Motor neuron (in vitro differentiated cells): ENCODE results near the gene GEMIN4. TPM values are rescaled to one million over a fixed set of nuclear protein-coding genes. Genes with fewer than 3 reads are reported as not detected.

ENCODE experiments used
- ATAC-seq, 8 experiments: fragments of 200-7000 bp; cut with Tn5 transposase; replicated peaks in 6 of 8; 2 replicates each; pipeline ENCODE4 v1.8.0; 2021; ENCODE audit warnings: mild to moderate bottlenecking in 8 of 8, moderate library complexity in 8 of 8
- H3K27ac ChIP-seq, 2 donors: fragments of 250-450 bp; sonication (Bioruptor Pico); 2 replicates each; pipeline ENCODE4 v1.9.0; 2021; ENCODE audit warnings: antibody characterized with exemption in 2 of 2, mild to moderate bottlenecking in 2 of 2, moderate library complexity in 1 of 2
- H3K4me1 ChIP-seq, 2 donors: fragments of 250-450 bp; sonication (Bioruptor Pico); replicated peaks in 1 of 2; 2 replicates each; pipeline ENCODE4 v1.6.1; 2021; ENCODE audit warnings: antibody characterized with exemption in 2 of 2, mild to moderate bottlenecking in 2 of 2, moderate library complexity in 1 of 2
- H3K4me3 ChIP-seq, 5 donors: fragments of 250-450 bp; sonication (Bioruptor Pico); 2 replicates each; pipeline ENCODE4 v1.9.0; 2021; ENCODE audit warnings: antibody characterized with exemption in 5 of 5, mild to moderate bottlenecking in 5 of 5, moderate library complexity in 4 of 5
- whole genome bisulfite sequencing, 10 experiments: fragments of 450-650 bp; shearing (Covaris generic); methylation state at CpG; one replicate each; pipeline ENCODE4 v1.0.0; 2022; 5-methylcytosine and 5-hydroxymethylcytosine counted together
- in situ Hi-C, 9 experiments: fragments of 400-800 bp; cut with MboI; loops; one replicate each; pipeline ENCODE4 v1.15.0; 2021; ENCODE audit warnings: low sequenced_read_pairs in 9 of 9, low pct_unique_long_range_greater_than_20kb in 2 of 9; ENCODE audit not compliant: unreplicated experiment in 9 of 9
- total RNA-seq, 8 experiments: library from RNA; unstranded; fragments of 300-600 nt; gene quantifications; 2 replicates each; pipeline versions ENCODE4 v1.2.3 to v1.2.4, GENCODE V29; 2022

The GEMIN4 gene
- 10 to 100 TPM in 6 of 8 experiments, 1 to 10 TPM in 2; 8.6 to 27.9 (median 12.6) TPM for total RNA-seq

GRCh38 chr17:752002-752619 lies at the start of gene GEMIN4:
GEMIN4 (minus strand) TSS chr17:752264; CDS start chr17:752142, 122 bp downstream.
- peak within 1 kb of the TSS; percentile 66 to 80 for H3K27ac ChIP-seq
- 0% methylated on average over 6 of the region's 87 CpGs; no CpG with 5 or more reads in 9 of the 10 experiments for WGBS, 10 experiments
- in situ Hi-C loops = no loop called here
- ATAC-seq = peak; percentile 75 to 93 (median 91)
- H3K4me1 ChIP-seq = peaks cover 9 to 10% of the 10 kb centered on the region in 2 donors
- peak within 1 kb of the TSS; percentile 60 to 93 (median 82) for H3K4me3 ChIP-seq

DNA sequence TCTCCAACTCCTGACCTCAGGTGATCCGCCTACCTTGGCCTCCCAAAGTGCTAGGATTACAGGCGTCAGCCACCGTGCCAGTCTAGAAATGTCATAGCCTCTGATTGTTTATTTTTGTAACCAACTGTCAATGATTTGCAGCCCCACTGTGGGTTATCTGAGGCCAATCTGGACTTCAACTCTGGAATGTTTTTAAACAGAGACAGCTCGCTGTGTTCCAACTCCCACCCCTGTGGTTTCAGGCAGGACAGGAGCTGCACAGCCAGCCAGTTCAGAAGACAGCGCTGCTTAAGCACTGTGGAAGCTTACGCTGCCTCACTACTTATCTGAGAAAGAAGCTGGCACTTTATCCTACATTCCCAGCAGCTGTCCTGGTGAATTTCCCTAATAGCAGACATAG lies 49.6 kb upstream of the GEMIN4 start:
- in situ Hi-C loops = loop anchor here in 1 of 9 experiments (10.0 kb wide), 1 partner anchor 163 kb away; no protein-coding TSS in a partner anchor
- peaks cover 33 to 39% of the 10 kb centered on the region in 2 donors for H3K4me1 ChIP-seq
- ATAC-seq = no peak
- no peak overlapping the region for H3K27ac ChIP-seq
- 33 to 100% (median 90%) methylated on average over 1 to 6 of the region's 6 CpGs; no CpG with 5 or more reads in 3 of the 10 experiments for WGBS, 10 experiments
- H3K4me3 ChIP-seq = no peak overlapping the region

GRCh38 chr17:800446-801242 lies 48.6 kb upstream of the GEMIN4 start:
- WGBS, 10 experiments = 60 to 100% (median 85%) methylated on average over 1 to 4 of the region's 39 CpGs; no CpG with 5 or more reads in 4 of the 10 experiments
- in situ Hi-C loops = loop anchor here in 1 of 9 experiments (10.0 kb wide), 1 partner anchor 164 kb away; no protein-coding TSS in a partner anchor
- H3K27ac ChIP-seq = no peak overlapping the region
- H3K4me1 ChIP-seq = peaks cover 28 to 31% of the 10 kb centered on the region in 2 donors
- no peak for ATAC-seq
- H3K4me3 ChIP-seq = no peak overlapping the region

DNA sequence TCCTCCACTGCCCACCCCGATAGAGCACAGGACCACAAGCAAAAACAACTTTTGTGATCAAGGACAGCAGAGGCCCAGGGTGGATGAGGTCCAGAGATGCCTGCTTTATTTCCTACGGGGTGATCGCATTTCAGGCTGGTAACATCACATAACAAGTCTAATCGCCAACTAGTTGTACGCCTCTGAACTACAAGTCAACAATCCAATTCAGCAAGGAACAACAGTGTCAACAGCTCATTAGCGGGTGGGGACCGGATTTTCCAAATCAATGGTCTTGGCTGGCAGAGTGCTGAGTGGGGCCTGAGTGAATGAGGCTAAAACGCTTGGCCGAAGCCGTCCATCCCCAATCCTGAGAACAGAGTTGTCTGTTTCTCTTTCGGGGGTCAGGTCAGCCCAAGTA lies 47.2 kb upstream of the GEMIN4 start:
- no peak overlapping the region for H3K27ac ChIP-seq
- ATAC-seq = no peak
- in situ Hi-C loops = loop anchor here in 8 of 9 experiments (10.0 to 25.0 kb wide), 2 partner anchors 186 to 188 kb away; partner anchors contain the start of genes NXN (in 1 of the 8) and TIMM22 (in 1 of the 8)
- 60 to 100% (median 81%) methylated on average over 1 to 10 of the region's 11 CpGs; no CpG with 5 or more reads in 3 of the 10 experiments for WGBS, 10 experiments
- H3K4me1 ChIP-seq = peaks cover 25 to 29% of the 10 kb centered on the region in 2 donors
- H3K4me3 ChIP-seq = no peak overlapping the region

GRCh38 chr17:798246-798645 lies 46.2 kb upstream of the GEMIN4 start:
- H3K4me3 ChIP-seq = no peak overlapping the region
- H3K27ac ChIP-seq = peak overlapping the region; percentile 10 to 47
- in situ Hi-C loops = loop anchor here in 8 of 9 experiments (10.0 to 25.0 kb wide), 2 partner anchors 187 to 189 kb away; partner anchors contain the start of genes NXN (in 1 of the 8) and TIMM22 (in 1 of the 8)
- no peak for ATAC-seq
- peaks cover 16 to 24% of the 10 kb centered on the region in 2 donors for H3K4me1 ChIP-seq
- WGBS, 10 experiments = 5 to 100% (median 62%) methylated on average over 1 to 7 of the region's 11 CpGs; no CpG with 5 or more reads in 2 of the 10 experiments

DNA sequence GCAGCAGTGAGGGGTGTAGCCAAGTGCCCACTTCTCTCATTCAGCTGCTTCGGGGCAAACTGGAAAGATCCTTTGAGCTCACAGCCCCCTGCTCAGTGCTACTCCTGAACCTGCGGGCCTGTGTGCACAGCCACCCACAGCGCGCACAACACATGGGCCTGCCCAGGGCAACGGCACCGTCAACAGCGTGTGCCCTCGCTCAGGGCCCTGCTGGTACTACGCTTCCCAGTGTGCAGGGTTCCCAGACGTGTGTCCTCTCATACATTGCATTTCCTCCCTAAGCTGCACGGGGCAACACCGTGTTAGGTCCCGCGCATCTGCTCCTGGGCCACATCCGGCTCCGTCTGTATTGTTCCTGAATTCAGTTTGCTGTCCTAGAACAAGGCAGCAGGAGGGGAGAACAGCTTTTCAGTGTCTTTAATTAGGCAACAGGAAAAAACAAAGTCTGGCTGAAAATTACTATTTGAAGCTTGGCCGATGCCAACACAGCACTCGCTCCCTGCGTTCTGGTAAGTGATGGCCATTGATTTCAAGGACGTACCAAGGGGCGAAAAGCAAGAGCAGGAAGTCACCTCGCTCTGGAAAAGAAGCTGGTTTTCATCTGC lies 45.3 kb upstream of the GEMIN4 start:
- no peak for ATAC-seq
- H3K4me1 ChIP-seq = peaks cover 16 to 20% of the 10 kb centered on the region in 2 donors
- WGBS, 10 experiments = 73 to 100% (median 93%) methylated on average over 1 to 18 of the region's 22 CpGs; no CpG with 5 or more reads in 1 of the 10 experiments
- H3K4me3 ChIP-seq = no peak overlapping the region
- in situ Hi-C loops = loop anchor here in 8 of 9 experiments (10.0 to 25.0 kb wide), 2 partner anchors 187 to 190 kb away; partner anchors contain the start of genes NXN (in 1 of the 8) and TIMM22 (in 1 of the 8)
- no peak overlapping the region for H3K27ac ChIP-seq

- H3K27ac ChIP-seq = no peak overlapping the region
- no peak overlapping the region for H3K4me3 ChIP-seq
- 0 to 100% (median 98%) methylated on average over 1 to 12 of the region's 15 CpGs; no CpG with 5 or more reads in 3 of the 10 experiments for WGBS, 10 experiments
- H3K4me1 ChIP-seq = peaks cover 16 to 20% of the 10 kb centered on the region in 2 donors
- in situ Hi-C loops = loop anchor here in 8 of 9 experiments (10.0 to 25.0 kb wide), 2 partner anchors 188 to 191 kb away; partner anchors contain the start of genes NXN (in 1 of the 8) and TIMM22 (in 1 of the 8)
- ATAC-seq = no peak
Observed at GRCh38 chr17:796609-797008, 44.5 kb upstream of the GEMIN4 start.

DNA sequence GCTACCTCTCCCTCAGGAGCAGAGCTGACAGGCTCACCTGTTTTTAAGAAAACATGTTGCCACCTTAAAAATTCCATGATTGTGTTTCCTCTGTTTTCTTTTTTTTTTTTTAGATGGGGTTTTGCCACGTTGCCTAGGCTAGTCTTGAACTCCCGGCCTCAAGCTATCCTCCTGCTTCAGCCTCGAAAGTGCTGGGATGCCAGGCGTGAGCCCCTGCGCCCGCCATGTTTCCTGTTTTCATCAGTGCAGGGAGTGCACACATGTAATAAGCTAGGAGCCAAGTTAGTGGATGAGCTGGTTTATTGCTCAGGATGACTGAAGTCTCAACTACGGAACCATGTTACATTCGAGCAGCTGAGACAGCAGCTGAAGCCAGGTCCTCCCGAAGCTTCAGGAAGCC lies 43.7 kb upstream of the GEMIN4 start:
- in situ Hi-C loops = loop anchor here in 8 of 9 experiments (10.0 to 25.0 kb wide), 2 partner anchors 189 to 192 kb away; partner anchors contain the start of genes NXN (in 1 of the 8) and TIMM22 (in 1 of the 8)
- no peak for ATAC-seq
- H3K27ac ChIP-seq = no peak overlapping the region
- H3K4me1 ChIP-seq = peaks cover 16 to 20% of the 10 kb centered on the region in 2 donors
- WGBS, 10 experiments = 59 to 99% (median 80%) methylated on average over 1 to 9 of the region's 9 CpGs; no CpG with 5 or more reads in 3 of the 10 experiments
- H3K4me3 ChIP-seq = no peak overlapping the region

- Histone ChIP-seq H3K4me1 (peaks cover 16 to 20% of the 10 kb centered on the region in 2 donors), H3K27ac (no peak overlapping the region), H3K4me3 (no peak overlapping the region)
- 40 to 87% (median 66%) methylated on average over 2 to 8 of the region's 14 CpGs; no CpG with 5 or more reads in 6 of the 10 experiments for WGBS, 10 experiments
- in situ Hi-C loops = loop anchor here in 8 of 9 experiments (10.0 to 25.0 kb wide), 2 partner anchors 190 to 192 kb away; partner anchors contain the start of genes NXN (in 1 of the 8) and TIMM22 (in 1 of the 8)
- peak in 4 of 8 experiments; percentile 3 to 20 (median 10) for ATAC-seq
Observed at GRCh38 chr17:795276-795675, 43.2 kb upstream of the GEMIN4 start.

GRCh38 chr17:794876-795275 lies 42.8 kb upstream of the GEMIN4 start:
- peak; percentile 76 to 95 (median 89) for ATAC-seq
- peaks cover 16 to 20% of the 10 kb centered on the region in 2 donors for H3K4me1 ChIP-seq
- H3K27ac ChIP-seq = peak overlapping the region; percentile 7 to 8
- in situ Hi-C loops = loop anchor here (5.0 to 25.0 kb wide), 3 partner anchors 187 to 192 kb away; partner anchors contain the start of genes NXN (in 1 of the 9) and TIMM22 (in 1 of the 9)
- H3K4me3 ChIP-seq = no peak overlapping the region
- WGBS, 10 experiments = 0 to 55% (median 11%) methylated on average over 2 to 13 of the region's 18 CpGs; no CpG with 5 or more reads in 1 of the 10 experiments

DNA sequence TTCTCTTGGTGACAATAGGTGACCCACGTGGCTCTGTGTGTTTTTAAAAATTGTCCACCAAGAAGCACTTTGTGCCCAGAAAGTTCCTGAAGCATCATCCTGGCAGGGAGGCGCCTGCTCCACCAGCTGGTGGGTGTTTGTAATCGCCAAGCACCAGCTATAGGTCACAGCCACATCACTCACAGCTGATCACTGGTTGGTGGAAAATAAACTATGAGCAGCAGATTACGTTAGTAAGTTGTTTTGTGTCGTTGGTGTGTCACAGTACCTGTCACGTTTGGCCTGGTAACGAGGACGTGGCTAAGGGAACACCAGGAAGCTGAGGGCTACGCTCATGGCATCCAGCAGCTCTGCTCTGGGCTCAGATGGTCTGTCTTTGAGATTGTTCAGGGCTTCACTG lies 40.2 kb upstream of the GEMIN4 start:
- 60 to 93% (median 89%) methylated on average over 2 to 8 of the region's 9 CpGs; no CpG with 5 or more reads in 4 of the 10 experiments for WGBS, 10 experiments
- ATAC-seq = no peak
- no peak overlapping the region for H3K4me3 ChIP-seq
- H3K4me1 ChIP-seq = peaks cover 9 to 17% of the 10 kb centered on the region in 2 donors
- no peak overlapping the region for H3K27ac ChIP-seq
- in situ Hi-C loops = loop anchor here (5.0 to 25.0 kb wide), 3 partner anchors 190 to 195 kb away; partner anchors contain the start of genes NXN (in 1 of the 9) and TIMM22 (in 1 of the 9)
